ENCODE data around the gene RNF180.
"Not testable (repeated sequence)": the region's sequence is repeated elsewhere in the genome, so short reads cannot be mapped to it uniquely, and the experiment has no call there.

Gene RNF180

GRCh38 chr5:64285188-64286130 is 119.8 kb downstream of the RNF180 start:
- DNase-seq, result no peak

GRCh38 chr5:64286381-64286780 is 120.7 kb downstream of the RNF180 start:
- no peak for DNase-seq

DNA sequence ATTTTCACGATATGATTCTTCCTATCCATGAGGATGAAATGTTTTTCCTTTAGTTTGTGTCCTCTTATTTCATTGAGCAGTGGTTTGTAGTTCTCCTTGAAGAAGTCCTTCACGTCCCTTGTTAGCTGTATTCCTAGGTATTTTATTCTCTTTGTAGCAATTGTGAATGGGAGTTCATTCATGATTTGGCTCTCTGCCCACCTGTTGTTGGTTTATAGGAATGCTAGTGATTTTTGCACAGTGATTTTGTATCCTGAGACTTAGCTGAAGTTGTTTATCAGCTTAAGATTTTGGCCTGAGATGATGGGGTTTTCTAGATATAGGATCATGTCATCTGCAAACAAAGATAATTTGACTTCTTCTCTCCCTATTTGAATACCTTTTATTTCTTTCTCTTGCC is 122.9 kb downstream of the RNF180 start:
- not testable (repeated sequence) for DNase-seq

DNA sequence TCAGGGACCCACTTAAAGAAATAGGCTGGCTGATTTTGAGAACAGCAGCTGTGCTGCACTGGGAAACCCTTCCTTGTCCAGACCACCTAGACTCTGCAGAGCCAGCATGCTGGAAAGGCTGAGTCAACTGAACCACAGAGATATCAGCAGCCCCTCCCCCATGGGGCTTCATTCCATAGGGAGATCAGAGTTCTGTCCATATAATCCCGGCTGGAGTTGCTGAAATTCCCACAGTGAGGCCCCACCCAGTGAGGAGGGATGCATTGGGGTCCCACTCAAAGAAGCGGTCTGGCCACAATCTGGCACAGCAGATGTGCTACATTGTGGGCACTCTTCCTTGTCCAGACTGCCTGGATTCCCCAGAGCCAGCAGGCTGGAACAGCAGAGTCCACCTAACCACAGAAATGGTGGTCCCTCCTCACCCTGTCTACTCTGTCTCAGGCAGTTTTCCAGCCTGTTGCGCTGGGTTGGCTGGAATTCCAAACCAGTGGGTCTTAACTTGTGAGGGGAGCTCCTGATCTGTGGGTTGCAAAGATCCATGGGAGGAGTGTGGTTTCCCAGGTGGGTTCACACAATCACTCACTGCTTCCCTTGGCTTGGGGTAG is 127.1 kb downstream of the RNF180 start:
- DNase-seq, result no peak

DNA sequence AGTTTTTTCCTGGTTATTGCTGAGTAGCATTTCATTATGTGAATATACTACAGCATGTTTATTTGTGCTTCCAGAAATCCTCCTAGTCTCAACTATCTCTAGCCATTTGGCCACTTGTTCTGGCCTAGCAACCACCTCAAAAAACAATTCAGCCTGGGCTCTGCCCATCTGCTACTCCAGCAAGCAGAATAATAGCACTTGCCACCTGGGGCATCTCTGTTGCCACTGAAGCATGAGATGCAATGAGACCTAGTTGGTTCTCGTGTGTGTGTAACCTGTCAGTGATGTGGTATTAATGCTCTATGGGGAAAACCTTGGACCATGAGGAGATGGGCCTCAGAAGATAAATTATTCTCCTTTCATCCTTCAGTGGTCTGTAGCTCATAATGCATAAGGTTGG is 129.5 kb downstream of the RNF180 start:
- no peak for DNase-seq

DNA sequence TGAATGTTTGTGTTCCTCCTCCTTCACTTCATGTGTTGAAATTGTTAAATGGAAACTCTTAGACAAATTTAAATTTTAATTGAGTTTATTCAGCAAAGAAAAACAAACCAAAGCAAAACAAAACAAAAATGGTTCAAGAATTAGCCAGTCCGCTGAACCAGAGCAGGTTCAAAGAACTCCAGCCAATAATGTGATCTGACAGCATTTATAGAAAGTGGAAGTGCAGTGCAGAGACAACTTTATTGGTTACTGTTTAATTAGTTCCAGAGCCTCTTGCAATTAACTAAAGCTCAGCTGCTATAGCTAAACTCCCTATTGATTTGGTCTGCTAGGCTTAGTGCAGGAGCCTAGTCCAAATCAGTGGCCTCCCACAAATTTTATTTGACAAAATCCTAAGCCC is 132.9 kb downstream of the RNF180 start:
- no peak for DNase-seq

GRCh38 chr5:64299805-64300204 is 134.2 kb downstream of the RNF180 start:
- no peak for DNase-seq

- DNase-seq, result no peak
Observed at GRCh38 chr5:64301566-64301965, 135.9 kb downstream of the RNF180 start.

DNA sequence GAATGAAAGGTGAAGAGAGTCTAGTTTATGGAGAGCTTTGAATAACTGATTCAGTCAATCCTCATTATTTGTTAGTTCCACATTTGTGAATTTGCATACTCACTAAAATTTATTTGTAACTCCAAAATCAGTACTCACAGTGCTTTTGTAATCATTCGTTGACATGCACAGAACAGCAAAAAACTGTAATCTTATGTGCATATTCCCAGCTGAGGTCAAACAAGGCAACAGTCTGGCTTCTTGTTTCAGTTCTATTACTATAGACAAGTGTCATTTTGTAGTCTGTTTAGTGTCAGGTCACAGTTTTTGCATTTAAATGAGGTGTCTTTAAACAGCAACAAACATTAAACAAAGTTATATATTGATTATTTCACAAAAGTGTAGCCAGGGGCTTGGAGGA is 142.5 kb downstream of the RNF180 start:
- DNase-seq, result no peak

DNA sequence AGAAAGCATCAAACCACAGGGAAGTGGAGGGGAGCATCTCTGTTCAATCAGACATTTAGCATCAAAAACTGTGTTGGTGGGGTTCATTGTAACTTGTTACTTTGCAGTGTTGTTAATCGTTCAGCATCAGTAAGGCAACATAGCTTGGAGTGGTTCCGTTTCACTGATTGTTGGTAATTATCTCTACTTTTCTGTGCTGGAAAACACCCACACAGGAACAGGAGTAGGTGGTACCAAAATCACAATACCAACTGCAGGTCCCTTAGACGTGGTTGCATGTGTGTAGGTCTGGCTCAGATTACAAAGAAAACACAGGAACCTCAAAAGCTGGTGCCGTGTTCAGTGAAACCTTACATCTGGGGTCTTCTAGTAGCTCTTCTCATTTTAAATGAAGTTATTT is 146.8 kb downstream of the RNF180 start:
- no peak for DNase-seq

- no peak for DNase-seq
Observed at GRCh38 chr5:64315778-64316177, 150.1 kb downstream of the RNF180 start.

- no peak for DNase-seq
Observed at GRCh38 chr5:64318175-64318574, 152.5 kb downstream of the RNF180 start.

- no peak for DNase-seq
Observed at GRCh38 chr5:64323591-64323990, 157.9 kb downstream of the RNF180 start.

DNA sequence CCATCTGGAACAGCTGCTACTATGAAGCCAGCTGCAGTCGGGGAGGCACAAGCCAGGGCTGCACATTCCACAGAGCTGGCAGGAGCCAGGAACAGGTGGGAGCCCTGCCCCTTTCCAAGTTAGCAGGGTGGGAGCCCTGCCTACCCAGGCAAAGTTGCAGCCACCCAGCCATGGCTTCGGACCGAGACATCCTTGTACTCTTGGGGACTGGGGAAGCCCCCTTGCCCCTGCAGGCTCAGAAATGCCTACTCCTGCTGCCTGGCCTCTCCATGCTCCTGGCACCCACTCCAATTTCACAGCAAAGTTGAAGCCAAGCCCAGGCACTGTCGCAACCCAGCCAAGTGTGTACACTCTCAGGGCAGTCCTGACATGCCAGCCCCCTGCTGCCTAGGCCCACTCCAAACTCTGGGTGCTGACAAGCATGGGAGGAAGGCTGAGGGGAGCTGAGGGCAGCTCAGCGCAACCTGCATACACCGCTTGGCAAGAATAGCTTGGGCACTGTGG is 165.1 kb downstream of the RNF180 start:
- no peak for DNase-seq

- DNase-seq, result no peak
Observed at GRCh38 chr5:64331597-64332277, 166.1 kb downstream of the RNF180 start.

GRCh38 chr5:64333886-64334285 is 168.2 kb downstream of the RNF180 start:
- no peak for DNase-seq

DNA sequence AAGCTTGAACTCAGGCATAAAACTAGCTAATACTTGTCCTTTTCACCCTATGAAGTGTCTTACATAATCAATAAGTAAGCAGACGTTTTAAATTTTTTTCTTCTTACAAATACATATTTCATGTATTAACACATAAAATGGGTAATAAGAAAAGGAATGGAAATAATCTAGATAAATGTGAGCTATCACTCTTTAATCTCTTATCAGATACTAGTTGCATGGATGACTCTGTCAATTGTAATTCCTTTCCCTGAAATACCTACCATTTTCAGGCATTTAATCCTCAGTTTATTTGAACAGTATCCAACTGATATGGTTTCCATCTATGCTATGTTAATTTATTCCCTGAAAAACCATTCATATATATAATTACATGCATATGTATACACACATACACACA is 174.1 kb downstream of the RNF180 start:
- no peak for DNase-seq

GRCh38 chr5:64340293-64340692 is 174.7 kb downstream of the RNF180 start:
- DNase-seq, result no peak

DNA sequence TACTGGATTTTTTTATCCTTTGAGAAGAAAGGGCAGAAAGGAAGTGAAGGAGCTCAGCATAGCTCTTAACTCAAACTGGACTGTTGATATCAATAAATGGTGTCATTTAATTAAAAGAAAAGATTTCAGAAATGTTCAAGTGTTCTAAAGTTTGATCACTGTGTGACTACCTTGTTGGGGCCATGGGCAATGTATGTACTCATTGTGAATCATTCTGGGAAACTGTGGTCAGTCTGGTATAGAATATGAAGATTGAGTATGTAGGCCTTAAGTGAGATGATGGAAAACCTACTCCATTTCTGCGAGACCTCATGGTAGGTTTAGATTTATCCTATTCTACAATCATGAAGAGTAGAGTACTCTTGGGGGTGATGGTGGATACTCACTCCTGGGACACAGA is 175.7 kb downstream of the RNF180 start:
- DNase-seq, result no peak

GRCh38 chr5:64344501-64344900 is 178.9 kb downstream of the RNF180 start:
- DNase-seq, result no peak

- DNase-seq, result no peak
Observed at GRCh38 chr5:64347309-64347708, 181.7 kb downstream of the RNF180 start.

- DNase-seq, result no peak
Observed at GRCh38 chr5:64364426-64364825, 198.8 kb downstream of the RNF180 start.

DNA sequence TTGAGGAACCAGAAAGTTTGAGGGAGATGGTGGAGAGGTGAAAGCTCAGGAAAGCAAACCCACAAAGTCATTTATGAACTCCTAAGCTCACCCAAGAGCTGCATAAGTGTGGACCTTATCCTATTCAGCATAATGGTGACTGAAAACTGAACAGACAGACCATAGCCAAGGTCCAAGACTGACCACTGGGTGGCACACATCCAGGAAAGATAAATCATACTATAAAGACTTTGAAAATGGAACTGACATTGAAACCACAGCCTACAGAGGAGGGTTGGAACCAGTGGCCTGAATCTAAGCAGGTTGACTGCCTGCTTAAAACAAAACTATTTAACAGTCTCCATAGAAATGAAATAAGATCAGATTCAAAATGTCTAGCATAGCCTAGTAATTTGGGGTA is 219.1 kb downstream of the RNF180 start:
- peak; percentile 6 for DNase-seq

DNA sequence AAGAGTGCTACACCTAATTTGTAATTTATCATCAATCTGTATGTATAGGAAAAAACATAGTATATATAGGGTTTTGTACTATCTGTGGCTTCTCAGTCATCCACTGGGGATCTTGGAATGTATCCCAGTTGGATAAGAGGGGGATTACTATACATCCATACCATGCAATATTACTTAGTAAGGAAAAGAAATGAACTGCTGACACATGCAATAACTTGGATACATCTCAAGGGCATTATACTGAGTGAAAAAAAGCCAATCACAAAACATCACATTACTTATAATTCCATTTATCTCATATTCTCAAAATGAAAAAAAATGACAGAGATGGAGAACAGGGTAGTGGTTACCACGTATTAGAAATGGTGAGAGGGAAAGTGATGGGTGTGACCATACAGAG is 231.9 kb downstream of the RNF180 start:
- no peak for DNase-seq
